Measurements from ENCODE around the gene NHEJ1. TPM values are rescaled to one million over a fixed set of nuclear protein-coding genes. Genes with fewer than 3 reads are reported as not detected.

The NHEJ1 gene
- polyA plus RNA-seq, 3 donors: 8.8 to 12.8 (median 9.4) TPM

GRCh38 chr2:219054956-219055903 is 105.4 kb downstream of the NHEJ1 start:
- H3K27ac ChIP-seq (ENCODE audit: low read depth, low read length): no peak overlapping the region
- 84 to 91% (median 87%) methylated on average over 43 of the region's 43 CpGs for whole genome bisulfite sequencing, 3 donors

GRCh38 chr2:219049282-219049681 is 111.3 kb downstream of the NHEJ1 start:
- no peak overlapping the region for H3K27ac ChIP-seq (ENCODE audit: low read depth, low read length)
- 57 to 71% (median 70%) methylated on average over 6 of the region's 6 CpGs for WGBS, 3 donors

- 3 to 5% (median 5%) methylated on average over 6 of the region's 6 CpGs for WGBS, 3 donors
- no peak overlapping the region for H3K27ac ChIP-seq (ENCODE audit: low read depth, low read length)
These were observed 114.6 kb downstream of the NHEJ1 start for GRCh38 chr2:219045937-219046550.

- H3K27ac ChIP-seq (ENCODE audit: low read depth, low read length): no peak overlapping the region
- WGBS, 3 donors: 55 to 81% (median 75%) methylated on average over 2 of the region's 2 CpGs
These were observed 117.9 kb downstream of the NHEJ1 start for GRCh38 chr2:219042750-219043149.

GRCh38 chr2:219042157-219042556 is 118.5 kb downstream of the NHEJ1 start:
- no peak overlapping the region for H3K27ac ChIP-seq (ENCODE audit: low read depth, low read length)
- 68 to 81% (median 79%) methylated on average over 4 of the region's 4 CpGs for WGBS, 3 donors

GRCh38 chr2:219041252-219041651 is 119.4 kb downstream of the NHEJ1 start, which contains the start of gene CFAP65:
TSS of gene CFAP65 (minus strand) at chr2:219041516. CDS start at chr2:219039048, 2,468 bp downstream.
- H3K27ac ChIP-seq (ENCODE audit: low read depth, low read length): no peak within 1 kb of the TSS
- 1 to 3% (median 3%) methylated on average over 21 of the region's 21 CpGs for WGBS, 3 donors

- no peak overlapping the region for H3K27ac ChIP-seq (ENCODE audit: low read depth, low read length)
- WGBS, 3 donors: 0 to 3% (median 0%) methylated on average over 1 of the region's 1 CpG
These were observed 122.0 kb downstream of the NHEJ1 start for GRCh38 chr2:219038600-219038999.

- H3K27ac ChIP-seq (ENCODE audit: low read depth, low read length): no peak overlapping the region
- WGBS, 3 donors: 43 to 61% (median 59%) methylated on average over 8 of the region's 8 CpGs
These were observed 122.7 kb downstream of the NHEJ1 start for GRCh38 chr2:219037783-219038499.

GRCh38 chr2:219035942-219036341 is 124.7 kb downstream of the NHEJ1 start:
- no peak overlapping the region for H3K27ac ChIP-seq (ENCODE audit: low read depth, low read length)
- 75 to 90% (median 88%) methylated on average over 2 of the region's 2 CpGs for WGBS, 3 donors

GRCh38 chr2:219034823-219035222 is 125.8 kb downstream of the NHEJ1 start:
- WGBS, 3 donors: 48 to 65% (median 54%) methylated on average over 6 of the region's 6 CpGs

GRCh38 chr2:219032051-219032745 is 128.4 kb downstream of the NHEJ1 start:
- H3K27ac ChIP-seq (ENCODE audit: low read depth, low read length): no peak overlapping the region
- 78 to 83% (median 83%) methylated on average over 23 of the region's 23 CpGs for WGBS, 3 donors

More at GRCh38 chr2:219034823-219035222, 125.8 kb downstream of the NHEJ1 start:
- H3K27ac ChIP-seq (ENCODE audit: low read depth, low read length): no peak overlapping the region

- 61 to 78% (median 70%) methylated on average over 20 to 21 of the region's 21 CpGs for WGBS, 3 donors
- no peak overlapping the region for H3K27ac ChIP-seq (ENCODE audit: low read depth, low read length)
These were observed 129.4 kb downstream of the NHEJ1 start for GRCh38 chr2:219031005-219031738.

- no peak overlapping the region for H3K27ac ChIP-seq (ENCODE audit: low read depth, low read length)
- WGBS, 3 donors: 71 to 81% (median 77%) methylated on average over 15 to 16 of the region's 16 CpGs
These were observed 130.3 kb downstream of the NHEJ1 start for GRCh38 chr2:219030177-219030940.

- H3K27ac ChIP-seq (ENCODE audit: low read depth, low read length): no peak overlapping the region
- 34 to 41% (median 37%) methylated on average over 8 to 9 of the region's 9 CpGs for WGBS, 3 donors
These were observed 130.8 kb downstream of the NHEJ1 start for GRCh38 chr2:219029829-219030165.

- 67 to 75% (median 72%) methylated on average over 13 of the region's 13 CpGs for WGBS, 3 donors
- no peak overlapping the region for H3K27ac ChIP-seq (ENCODE audit: low read depth, low read length)
These were observed 131.4 kb downstream of the NHEJ1 start for GRCh38 chr2:219028996-219029828.

GRCh38 chr2:219028141-219028540 is 132.5 kb downstream of the NHEJ1 start:
- 70 to 78% (median 74%) methylated on average over 5 of the region's 5 CpGs for WGBS, 3 donors
- no peak overlapping the region for H3K27ac ChIP-seq (ENCODE audit: low read depth, low read length)
